Kidney (tissue), 14 donors: ENCODE results near the gene EIF6. TPM values are rescaled to one million over a fixed set of nuclear protein-coding genes. Genes with fewer than 3 reads are reported as not detected.

Experiments
- DNase-seq, 5 donors: peaks; one replicate each; pipeline ENCODE4 v3.0.0-alpha.2; 2013 to 2020
- FAIRE-seq: peaks from 2 replicates; lab custom pipeline; 2012; peaks lifted over from hg19 to GRCh38; lab: Jason Lieb, UNC
- H3K27ac ChIP-seq, 2 donors: one replicate each; pipeline ENCODE4 v1.7.0; 2013; ENCODE audit warnings: low read depth in 2 of 2, low read length in 2 of 2, inconsistent platforms in 1 of 2
- H3K27me3 ChIP-seq: one replicate; pipeline ENCODE4 v1.7.1; 2013; ENCODE audit warnings: low read length, inconsistent platforms; ENCODE audit not compliant: control insufficient read depth, insufficient read depth
- H3K36me3 ChIP-seq, 3 donors: one replicate each; pipeline versions ENCODE4 v1.7.0 to v1.7.1; 2013; ENCODE audit warnings: low read length in 3 of 3, control low read depth in 1 of 3, inconsistent platforms in 1 of 3; ENCODE audit not compliant: insufficient read depth in 3 of 3, control insufficient read depth in 2 of 3
- H3K4me1 ChIP-seq, 3 donors: one replicate each; pipeline versions ENCODE4 v1.7.0 to v1.7.1; 2013; ENCODE audit warnings: low read length in 3 of 3, inconsistent platforms in 1 of 3, low read depth in 1 of 3; ENCODE audit not compliant: control insufficient read depth in 2 of 3, insufficient read depth in 2 of 3
- H3K4me3 ChIP-seq, 3 donors: one replicate each; pipeline versions ENCODE4 v1.7.0 to v1.8.1; 2013; ENCODE audit warnings: low read length in 3 of 3, control low read depth in 1 of 3, inconsistent platforms in 1 of 3
- H3K9ac ChIP-seq, 3 donors: one replicate each; pipeline versions ENCODE4 v1.7.0 to v1.7.1; 2013; ENCODE audit warnings: low read length in 3 of 3, control low read depth in 1 of 3, inconsistent platforms in 1 of 3
- H3K9me3 ChIP-seq, 3 donors: one replicate each; pipeline versions ENCODE4 v1.7.0 to v1.7.1; 2013; ENCODE audit warnings: low read length in 3 of 3, control low read depth in 1 of 3, inconsistent platforms in 1 of 3; ENCODE audit not compliant: control insufficient read depth in 2 of 3, insufficient read depth in 1 of 3
- intact Hi-C: fragments of 100-400 bp; cut with DNase I; formaldehyde crosslinking; loops from one replicate; pipeline ENCODE4 v1.11.1; 2022
- polyA plus RNA-seq: library from polyadenylated mRNA; stranded (reverse); fragments of 350-450 nt; fragmentation: Illumina TruSeq; extraction: RNeasy Lipid Tissue Mini Kit (QIAGEN cat#74804); gene quantifications from one replicate; pipeline ENCODE4 v1.2.3, GENCODE V29; 2014; ENCODE audit warnings: low read depth, low replicate concordance; ENCODE audit not compliant: insufficient read depth
- total RNA-seq: library from RNA; stranded (reverse); fragmentation: NEBNext Ultra II Directional; extraction: Animal tissue kit (Norgen Biotek cat#: 25700); gene quantifications from one replicate; pipeline ENCODE4 v1.2.1, GENCODE V29; 2021
- TF ChIP-seq, protein P1 (sequence below): IDR thresholded peaks from 3 replicates; pipeline ENCODE4 v1.5.1; 2012; ENCODE audit warnings: mild to moderate bottlenecking, moderate library complexity, borderline replicate concordance; ENCODE audit not compliant: insufficient read depth; ENCODE audit errors: extremely low read depth
- donor health status: control.
- donor health status: control.
- donor health status: control.
- donor health status: control.
- donor health status: control.
- donor health status: DM: yes; HTN: yes; CAD: no.
- donor health status: Normal renal cell carcinoma (clear cell type).

The EIF6 gene
- total and polyA plus RNA-seq, 2 donors from 2014 or later: 114 to 254 TPM

DNA sequence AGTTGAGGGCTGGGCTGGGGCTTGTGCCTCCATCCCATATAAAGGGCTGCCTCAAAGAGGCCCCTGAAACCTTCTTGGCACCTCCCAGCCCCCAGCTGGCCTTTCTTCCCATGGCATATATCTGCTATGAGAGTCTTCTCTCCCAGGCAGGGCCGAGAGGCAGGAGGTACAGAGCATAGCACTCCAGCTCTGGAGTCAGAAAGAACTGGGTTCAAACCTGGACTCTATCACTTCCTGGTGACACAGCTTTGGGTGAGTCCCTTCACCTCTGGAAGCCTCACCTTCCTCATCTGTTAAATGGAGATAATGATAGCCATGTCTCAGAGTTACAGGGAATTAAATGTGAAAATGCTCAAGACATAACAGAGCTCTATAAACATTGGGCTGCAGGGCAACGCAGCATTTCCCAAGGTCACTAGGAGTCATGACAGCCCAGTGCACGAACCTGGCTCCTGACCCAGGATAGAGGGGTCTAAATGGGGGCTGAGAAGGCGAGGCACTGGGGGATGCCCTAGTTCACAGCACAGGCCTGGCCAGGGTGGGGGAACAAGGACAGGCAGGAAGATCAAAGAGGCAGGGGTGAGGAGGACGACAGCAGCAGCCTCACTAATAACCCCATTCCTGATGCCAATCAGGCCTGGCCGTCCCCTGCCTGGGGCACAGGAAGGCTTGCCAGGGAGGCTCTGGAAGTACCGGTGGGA is 5.8 kb upstream of the EIF6 start:
- no peaks in the 10 kb centered on the region for H3K27me3 ChIP-seq
- H3K4me1 ChIP-seq: peaks cover 0 to 14% (median 14%) of the 10 kb centered on the region in 3 donors
- no peak for FAIRE-seq
- no peak overlapping the region for H3K4me3 ChIP-seq
- DNase-seq: no peak
- intact Hi-C loops: no loop called here
- TF ChIP-seq, protein P1, sequence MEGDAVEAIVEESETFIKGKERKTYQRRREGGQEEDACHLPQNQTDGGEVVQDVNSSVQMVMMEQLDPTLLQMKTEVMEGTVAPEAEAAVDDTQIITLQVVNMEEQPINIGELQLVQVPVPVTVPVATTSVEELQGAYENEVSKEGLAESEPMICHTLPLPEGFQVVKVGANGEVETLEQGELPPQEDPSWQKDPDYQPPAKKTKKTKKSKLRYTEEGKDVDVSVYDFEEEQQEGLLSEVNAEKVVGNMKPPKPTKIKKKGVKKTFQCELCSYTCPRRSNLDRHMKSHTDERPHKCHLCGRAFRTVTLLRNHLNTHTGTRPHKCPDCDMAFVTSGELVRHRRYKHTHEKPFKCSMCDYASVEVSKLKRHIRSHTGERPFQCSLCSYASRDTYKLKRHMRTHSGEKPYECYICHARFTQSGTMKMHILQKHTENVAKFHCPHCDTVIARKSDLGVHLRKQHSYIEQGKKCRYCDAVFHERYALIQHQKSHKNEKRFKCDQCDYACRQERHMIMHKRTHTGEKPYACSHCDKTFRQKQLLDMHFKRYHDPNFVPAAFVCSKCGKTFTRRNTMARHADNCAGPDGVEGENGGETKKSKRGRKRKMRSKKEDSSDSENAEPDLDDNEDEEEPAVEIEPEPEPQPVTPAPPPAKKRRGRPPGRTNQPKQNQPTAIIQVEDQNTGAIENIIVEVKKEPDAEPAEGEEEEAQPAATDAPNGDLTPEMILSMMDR: no peak
- H3K9ac ChIP-seq: no peak overlapping the region
- H3K27ac ChIP-seq: no peak overlapping the region
- no peaks in the 10 kb centered on the region for H3K36me3 ChIP-seq
- H3K9me3 ChIP-seq: no peaks in the 10 kb centered on the region

DNA sequence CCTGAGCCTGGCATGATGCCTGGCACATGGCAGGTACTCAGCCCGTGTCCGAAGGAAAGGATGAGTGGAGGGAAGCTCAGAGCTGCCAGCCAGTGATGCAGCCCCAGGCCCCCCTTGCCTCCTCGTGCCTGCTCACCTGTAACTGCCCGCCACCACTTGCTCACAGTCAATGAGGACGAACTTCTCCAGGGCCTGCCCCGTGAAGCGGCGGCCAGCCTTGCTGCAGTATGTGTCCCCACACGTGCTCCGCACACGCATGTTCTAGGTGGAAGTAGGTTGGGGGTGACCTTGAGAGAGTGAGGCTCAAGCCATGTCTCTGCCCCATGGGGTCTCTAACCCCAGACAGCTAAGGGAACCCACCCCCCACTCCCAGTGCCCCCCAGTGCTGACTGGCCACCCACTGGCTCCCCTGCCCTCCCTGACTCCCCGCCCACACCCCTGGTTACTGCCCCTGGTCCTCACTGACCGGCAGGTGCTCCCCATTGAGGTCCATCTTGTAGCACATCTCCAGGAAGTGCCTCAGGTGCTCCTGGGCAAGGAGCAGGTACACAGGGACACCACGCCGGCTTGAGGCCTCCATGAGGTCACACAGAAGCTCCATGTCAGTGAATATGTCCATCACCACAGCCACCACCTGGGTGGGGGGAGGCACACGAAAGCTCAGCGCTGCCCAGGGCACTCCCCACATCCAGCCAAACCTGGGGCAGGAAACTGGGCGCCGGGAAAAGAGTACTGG is 3.9 kb upstream of the EIF6 start:
- Histone ChIP-seq H3K4me3 (no peak overlapping the region), H3K9ac (no peak overlapping the region), H3K27me3 (no peaks in the 10 kb centered on the region), H3K36me3 (no peaks in the 10 kb centered on the region), H3K27ac (no peak overlapping the region), H3K4me1 (peaks cover 0 to 23% (median 21%) of the 10 kb centered on the region in 3 donors), H3K9me3 (no peaks in the 10 kb centered on the region)
- TF ChIP-seq, protein P1: no peak
- DNase-seq (no peak), FAIRE-seq (no peak)
- intact Hi-C loops: no loop called here

DNA sequence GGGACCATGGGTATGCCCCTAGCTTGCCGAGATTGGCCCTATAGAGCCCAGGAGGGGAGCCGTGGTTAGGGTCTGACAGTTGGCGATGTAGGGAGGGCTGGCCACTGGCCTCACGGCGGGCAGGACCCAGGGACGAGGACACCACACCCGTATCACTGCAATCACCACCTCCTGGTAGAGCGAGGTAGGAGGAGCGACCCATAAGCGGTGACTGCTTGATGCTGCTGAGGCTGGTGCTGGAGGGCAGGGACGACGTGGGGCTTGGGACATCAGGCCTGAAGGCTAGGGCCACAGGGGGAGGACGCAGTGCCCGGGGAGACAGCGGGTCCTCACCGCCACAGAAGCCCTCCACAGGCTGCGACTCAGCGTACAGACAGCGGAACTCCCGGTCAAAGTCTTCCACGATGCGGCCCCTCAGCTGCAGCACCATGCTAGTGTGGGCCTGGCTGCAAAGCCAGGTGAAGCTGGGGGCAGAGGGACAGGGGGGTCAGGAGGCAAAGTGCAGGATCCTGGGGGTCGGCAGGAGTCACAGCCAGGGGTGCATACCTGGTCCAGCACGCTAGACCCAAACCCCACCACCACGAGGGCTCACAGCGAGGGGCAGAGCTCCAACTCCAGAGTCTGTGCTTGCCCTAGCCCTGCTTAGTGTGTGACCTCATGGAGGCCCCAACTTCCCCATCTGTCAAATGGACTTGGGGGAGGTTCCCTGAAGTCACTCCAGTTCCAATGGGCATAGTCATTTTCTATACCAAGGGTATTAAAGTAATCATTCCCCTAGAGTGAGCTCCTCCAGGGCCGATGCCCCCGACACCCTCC is 3.1 kb upstream of the EIF6 start:
- Histone ChIP-seq H3K4me1 (peaks cover 0 to 24% (median 24%) of the 10 kb centered on the region in 3 donors), H3K36me3 (no peaks in the 10 kb centered on the region), H3K4me3 (no peak overlapping the region), H3K9ac (no peak overlapping the region), H3K27ac (no peak overlapping the region), H3K27me3 (no peaks in the 10 kb centered on the region), H3K9me3 (no peaks in the 10 kb centered on the region)
- TF ChIP-seq, protein P1: no peak
- intact Hi-C loops: no loop called here
- FAIRE-seq (no peak), DNase-seq (no peak)
